Suppressor macrophage treated with lipopolysaccharide for 4 hours (primary cell): ENCODE measurements around the gene NINL.
A peak's percentile ranks its signal among the peaks of the same experiment; 100 is the strongest.
"Not testable (repeated sequence)": the region's sequence is repeated elsewhere in the genome, so short reads cannot be mapped to it uniquely, and the experiment has no call there.

ENCODE experiments used
- DNase-seq: peaks from one replicate; pipeline ENCODE4 v3.0.0-alpha.2; 2020

The NINL gene

GRCh38 chr20:25481235-25481917 is 104.0 kb downstream of the NINL start:
- no peak for DNase-seq

GRCh38 chr20:25480797-25481196 is 104.5 kb downstream of the NINL start:
- no peak for DNase-seq

- DNase-seq = no peak
Observed at GRCh38 chr20:25480156-25480555, 105.2 kb downstream of the NINL start.

- DNase-seq = no peak
Observed at GRCh38 chr20:25479638-25480037, 105.7 kb downstream of the NINL start.

- no peak for DNase-seq
Observed at GRCh38 chr20:25478889-25479568, 106.3 kb downstream of the NINL start.

GRCh38 chr20:25477014-25477882 is 108.1 kb downstream of the NINL start:
- no peak for DNase-seq

GRCh38 chr20:25476106-25477013 is 109.0 kb downstream of the NINL start:
- no peak for DNase-seq

GRCh38 chr20:25473297-25473696 is 112.0 kb downstream of the NINL start:
- DNase-seq = not testable (repeated sequence)

GRCh38 chr20:25471020-25471419 is 114.3 kb downstream of the NINL start:
- DNase-seq = no peak

- no peak for DNase-seq
Observed at GRCh38 chr20:25470045-25470444, 115.3 kb downstream of the NINL start.

- DNase-seq = no peak
Observed at GRCh38 chr20:25469558-25469957, 115.8 kb downstream of the NINL start.

- DNase-seq = no peak
Observed at GRCh38 chr20:25468126-25469075, 116.9 kb downstream of the NINL start.

- no peak for DNase-seq
Observed at GRCh38 chr20:25467441-25467840, 117.9 kb downstream of the NINL start.

GRCh38 chr20:25466846-25467245 is 118.5 kb downstream of the NINL start:
- DNase-seq = no peak

GRCh38 chr20:25465243-25466135 is 119.8 kb downstream of the NINL start:
- peak; percentile 12 for DNase-seq

GRCh38 chr20:25464501-25465242 is 120.7 kb downstream of the NINL start:
- no peak for DNase-seq

GRCh38 chr20:25461786-25462545 is 123.4 kb downstream of the NINL start:
- DNase-seq = peak; percentile 89

GRCh38 chr20:25461281-25461650 is 124.1 kb downstream of the NINL start:
- DNase-seq = no peak
